Mesothelial cell of epicardium (in vitro differentiated cells): Measurements from ENCODE around the gene ADAMTS12. TPM values are rescaled to one million over a fixed set of nuclear protein-coding genes. Genes with fewer than 3 reads are reported as not detected.

Source experiments
- DNase-seq, 2 experiments: peaks; one replicate each; pipeline ENCODE4 v3.0.0; 2021; ENCODE audit warnings: low spot score in 2 of 2; ENCODE audit not compliant: unreplicated experiment in 2 of 2
- H3K27ac Mint-ChIP-seq: 2 replicates; pipeline ENCODE4 v1.8.0; 2021; ENCODE audit warnings: mixed read lengths
- H3K27me3 Mint-ChIP-seq: 2 replicates; pipeline ENCODE4 v1.8.0; 2021; ENCODE audit warnings: low read depth, mixed read lengths
- H3K36me3 Mint-ChIP-seq: 2 replicates; pipeline ENCODE4 v1.8.0; 2021; ENCODE audit warnings: mixed read lengths
- H3K4me1 Mint-ChIP-seq: 2 replicates; pipeline ENCODE4 v1.8.0; 2021; ENCODE audit warnings: mixed read lengths
- H3K4me3 Mint-ChIP-seq: 2 replicates; pipeline ENCODE4 v1.8.0; 2021; ENCODE audit warnings: mild to moderate bottlenecking, moderate library complexity, mixed read lengths
- H3K9me3 Mint-ChIP-seq: 2 replicates; pipeline ENCODE4 v1.8.0; 2021; ENCODE audit warnings: mixed read lengths
- total RNA-seq: library from RNA; stranded (reverse); gene quantifications from 3 replicates; pipeline ENCODE4 v1.2.1, GENCODE V29; 2021
- TF ChIP-seq, protein P1 (sequence below): fragments of 200-600 bp; sonication (generic); IDR thresholded peaks from one replicate; pipeline ENCODE4 v1.5.0; 2021; ENCODE audit warnings: antibody characterized with exemption; ENCODE audit not compliant: unreplicated experiment

ADAMTS12 gene
- total RNA-seq, 1 donor from 2014 or later = 14.0 TPM

DNA sequence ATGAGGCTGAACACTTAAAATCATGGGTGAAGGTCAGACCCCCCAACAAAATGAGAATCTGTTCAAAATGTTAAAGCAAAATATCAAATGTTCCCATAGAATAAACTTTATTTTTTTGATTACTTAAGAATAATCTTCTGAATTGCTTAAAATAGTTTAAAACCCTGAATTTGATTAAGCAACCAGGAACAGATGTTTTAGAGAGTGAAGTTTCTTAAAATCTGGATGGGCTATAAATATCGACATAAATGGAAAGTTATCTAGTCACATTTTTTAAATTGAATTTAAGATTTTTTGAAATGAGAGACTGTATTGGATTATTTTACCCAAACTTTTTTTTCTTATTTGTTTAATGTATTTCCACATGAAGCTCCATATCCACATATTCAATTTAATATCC is 98.5 kb downstream of the ADAMTS12 start:
- H3K4me3 Mint-ChIP-seq = no peak overlapping the region
- H3K36me3 Mint-ChIP-seq = no peaks in the 10 kb centered on the region
- no peaks in the 10 kb centered on the region for H3K4me1 Mint-ChIP-seq
- H3K9me3 Mint-ChIP-seq = no peaks in the 10 kb centered on the region
- H3K27me3 Mint-ChIP-seq = no peaks in the 10 kb centered on the region
- TF ChIP-seq, protein P1, sequence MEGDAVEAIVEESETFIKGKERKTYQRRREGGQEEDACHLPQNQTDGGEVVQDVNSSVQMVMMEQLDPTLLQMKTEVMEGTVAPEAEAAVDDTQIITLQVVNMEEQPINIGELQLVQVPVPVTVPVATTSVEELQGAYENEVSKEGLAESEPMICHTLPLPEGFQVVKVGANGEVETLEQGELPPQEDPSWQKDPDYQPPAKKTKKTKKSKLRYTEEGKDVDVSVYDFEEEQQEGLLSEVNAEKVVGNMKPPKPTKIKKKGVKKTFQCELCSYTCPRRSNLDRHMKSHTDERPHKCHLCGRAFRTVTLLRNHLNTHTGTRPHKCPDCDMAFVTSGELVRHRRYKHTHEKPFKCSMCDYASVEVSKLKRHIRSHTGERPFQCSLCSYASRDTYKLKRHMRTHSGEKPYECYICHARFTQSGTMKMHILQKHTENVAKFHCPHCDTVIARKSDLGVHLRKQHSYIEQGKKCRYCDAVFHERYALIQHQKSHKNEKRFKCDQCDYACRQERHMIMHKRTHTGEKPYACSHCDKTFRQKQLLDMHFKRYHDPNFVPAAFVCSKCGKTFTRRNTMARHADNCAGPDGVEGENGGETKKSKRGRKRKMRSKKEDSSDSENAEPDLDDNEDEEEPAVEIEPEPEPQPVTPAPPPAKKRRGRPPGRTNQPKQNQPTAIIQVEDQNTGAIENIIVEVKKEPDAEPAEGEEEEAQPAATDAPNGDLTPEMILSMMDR = no peak
- no peak for DNase-seq
- no peak overlapping the region for H3K27ac Mint-ChIP-seq

DNA sequence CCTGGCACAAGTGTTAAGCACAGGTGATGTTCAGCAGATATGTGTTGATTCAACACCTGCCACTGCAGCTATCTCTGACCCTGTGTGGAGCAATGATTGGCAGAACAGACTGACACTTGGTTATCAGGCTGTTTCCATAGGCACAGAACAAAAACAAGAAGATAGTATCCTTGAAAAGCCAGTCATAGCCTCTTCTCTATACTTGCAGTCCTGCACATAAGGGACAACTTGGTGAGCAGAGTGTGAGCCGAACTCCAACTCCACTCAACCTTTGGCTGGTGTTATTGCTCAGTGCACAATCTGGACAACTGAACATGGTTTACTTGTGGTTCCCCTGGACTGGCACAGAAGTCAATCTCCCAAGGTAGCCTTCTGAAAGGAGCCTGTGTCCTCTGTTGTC is 99.2 kb downstream of the ADAMTS12 start:
- H3K27me3 Mint-ChIP-seq = no peaks in the 10 kb centered on the region
- TF ChIP-seq, protein P1 = no peak
- no peaks in the 10 kb centered on the region for H3K4me1 Mint-ChIP-seq
- no peak overlapping the region for H3K4me3 Mint-ChIP-seq
- no peaks in the 10 kb centered on the region for H3K36me3 Mint-ChIP-seq
- no peak for DNase-seq
- H3K27ac Mint-ChIP-seq = no peak overlapping the region
- H3K9me3 Mint-ChIP-seq = no peaks in the 10 kb centered on the region

DNA sequence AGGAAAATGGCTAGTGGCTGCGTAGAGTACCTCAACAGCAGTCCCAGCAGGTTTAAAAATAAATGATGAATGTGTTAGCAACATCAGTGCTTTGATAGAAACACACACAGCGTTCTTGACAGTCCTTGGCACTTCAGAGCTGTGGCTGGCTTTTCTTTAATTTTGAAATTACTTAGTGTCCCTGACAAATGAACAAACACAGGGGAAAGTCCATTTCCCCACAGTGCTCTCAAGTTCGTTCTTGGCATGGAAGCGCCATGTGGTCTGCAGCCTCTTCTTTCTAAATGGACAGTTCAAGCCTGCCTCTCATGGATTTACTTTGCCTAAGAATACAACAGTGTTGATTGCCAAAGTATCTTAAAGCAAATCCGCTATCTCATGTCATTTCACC is 102.2 kb downstream of the ADAMTS12 start:
- Mint-ChIP-seq H3K27ac (no peak overlapping the region), H3K9me3 (peaks cover 14% of the 10 kb centered on the region), H3K4me1 (no peaks in the 10 kb centered on the region), H3K27me3 (no peaks in the 10 kb centered on the region), H3K36me3 (peaks cover 5% of the 10 kb centered on the region), H3K4me3 (no peak overlapping the region)
- TF ChIP-seq, protein P1 = no peak
- DNase-seq = no peak

- Mint-ChIP-seq H3K4me1 (no peaks in the 10 kb centered on the region), H3K4me3 (no peak overlapping the region), H3K36me3 (peaks cover 5% of the 10 kb centered on the region), H3K9me3 (peaks cover 16% of the 10 kb centered on the region), H3K27ac (no peak overlapping the region), H3K27me3 (no peaks in the 10 kb centered on the region)
- TF ChIP-seq, protein P1 = no peak
- no peak for DNase-seq
Measured at GRCh38 chr5:33788922-33789566, 102.7 kb downstream of the ADAMTS12 start.

DNA sequence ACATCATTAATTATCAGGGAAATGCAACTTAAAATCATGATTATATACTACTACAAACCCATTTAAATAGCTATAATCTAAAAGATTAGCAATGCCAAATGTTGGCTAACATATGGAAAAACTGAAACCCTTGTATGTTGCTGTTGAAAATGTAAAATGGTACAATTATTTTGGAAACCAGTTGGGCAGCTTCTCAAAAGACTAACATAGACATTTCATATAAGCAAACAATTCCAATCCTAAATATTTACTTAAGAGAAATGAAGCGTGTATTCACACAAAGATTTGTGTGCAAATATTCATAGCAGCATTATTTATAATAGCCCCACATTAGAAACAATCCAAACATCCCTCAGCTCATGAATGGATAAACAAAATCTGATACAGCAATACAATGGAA is 106.2 kb downstream of the ADAMTS12 start:
- H3K36me3 Mint-ChIP-seq = peaks cover 5% of the 10 kb centered on the region
- no peak overlapping the region for H3K27ac Mint-ChIP-seq
- TF ChIP-seq, protein P1 = no peak
- H3K27me3 Mint-ChIP-seq = no peaks in the 10 kb centered on the region
- no peaks in the 10 kb centered on the region for H3K4me1 Mint-ChIP-seq
- no peak for DNase-seq
- no peak overlapping the region for H3K4me3 Mint-ChIP-seq
- peaks cover 28% of the 10 kb centered on the region for H3K9me3 Mint-ChIP-seq

GRCh38 chr5:33781286-33781685 is 110.5 kb downstream of the ADAMTS12 start:
- TF ChIP-seq, protein P1 = no peak

More at GRCh38 chr5:33781286-33781685, 110.5 kb downstream of the ADAMTS12 start:
- Mint-ChIP-seq H3K9me3 (peaks cover 46% of the 10 kb centered on the region), H3K27ac (no peak overlapping the region), H3K36me3 (peaks cover 10% of the 10 kb centered on the region), H3K27me3 (no peaks in the 10 kb centered on the region), H3K4me3 (no peak overlapping the region), H3K4me1 (no peaks in the 10 kb centered on the region)
- DNase-seq = no peak
